H9 (cell line): ENCODE results near the gene CTCFL. TPM values are rescaled to one million over a fixed set of nuclear protein-coding genes. Genes with fewer than 3 reads are reported as not detected.

Source experiments
- DNase-seq: peaks from one replicate; pipeline ENCODE4 v3.0.0-alpha.2; 2017
- H2AFZ ChIP-seq: one replicate; pipeline ENCODE4 v1.6.1; 2013; ENCODE audit warnings: mild to moderate bottlenecking, low read length, control low read depth, moderate library complexity
- H2AK5ac ChIP-seq: 2 replicates; pipeline ENCODE4 v1.6.1; 2013; ENCODE audit warnings: low read length, control low read depth, mixed read lengths; ENCODE audit not compliant: insufficient read length
- H2BK120ac ChIP-seq: one replicate; pipeline ENCODE4 v1.6.1; 2013; ENCODE audit warnings: low read depth, mild to moderate bottlenecking, low read length, control low read depth, inconsistent platforms; ENCODE audit not compliant: poor library complexity, severe bottlenecking
- H2BK12ac ChIP-seq: 2 replicates; pipeline ENCODE4 v1.6.1; 2013; ENCODE audit warnings: low read length, control low read depth, mixed read lengths, low read depth; ENCODE audit not compliant: insufficient read length
- H2BK15ac ChIP-seq: 2 replicates; pipeline ENCODE4 v1.6.1; 2013; ENCODE audit warnings: low read depth, low read length, control low read depth
- H2BK20ac ChIP-seq: one replicate; pipeline ENCODE4 v1.6.1; 2013; ENCODE audit warnings: low read depth, mild to moderate bottlenecking, low read length, control low read depth, inconsistent platforms; ENCODE audit not compliant: poor library complexity, severe bottlenecking
- H2BK5ac ChIP-seq: 2 replicates; pipeline ENCODE4 v1.6.1; 2013; ENCODE audit warnings: low read length, control low read depth, mixed read lengths; ENCODE audit not compliant: insufficient read length
- H3K14ac ChIP-seq: 2 replicates; pipeline ENCODE4 v1.6.1; 2013; ENCODE audit warnings: low read length, control low read depth; ENCODE audit not compliant: insufficient read depth
- H3K18ac ChIP-seq: 2 replicates; pipeline ENCODE4 v1.6.1; 2013; ENCODE audit warnings: low read depth, mild to moderate bottlenecking, mixed read lengths, low read length, control low read depth; ENCODE audit not compliant: insufficient read length
- H3K23ac ChIP-seq: 2 replicates; pipeline ENCODE4 v1.6.1; 2013; ENCODE audit warnings: low read length, control low read depth, mixed read lengths, low read depth; ENCODE audit not compliant: insufficient read length
- H3K23me2 ChIP-seq: 2 replicates; pipeline ENCODE4 v1.6.1; 2013; ENCODE audit warnings: low read depth, mild to moderate bottlenecking, mixed read lengths, low read length, control low read depth; ENCODE audit not compliant: insufficient read length, poor library complexity, severe bottlenecking
- H3K27ac ChIP-seq: 2 replicates; pipeline ENCODE4 v1.5.1; 2013; ENCODE audit warnings: low read length, control low read depth, mixed read lengths, low read depth; ENCODE audit not compliant: insufficient read length
- H3K27me3 ChIP-seq: 2 replicates; pipeline ENCODE4 v1.6.1; 2013; ENCODE audit warnings: low read length, control low read depth, inconsistent platforms; ENCODE audit not compliant: insufficient read depth
- H3K4ac ChIP-seq: 2 replicates; pipeline ENCODE4 v1.6.1; 2013; ENCODE audit warnings: low read depth, mild to moderate bottlenecking, control low read depth, inconsistent platforms, low read length, moderate library complexity
- H3K4me1 ChIP-seq: 2 replicates; pipeline ENCODE4 v1.6.1; 2013; ENCODE audit warnings: low read length, control low read depth, inconsistent platforms; ENCODE audit not compliant: insufficient read depth
- H3K4me2 ChIP-seq: 2 replicates; pipeline ENCODE4 v1.6.1; 2013; ENCODE audit warnings: low read length, control low read depth, mixed read lengths; ENCODE audit not compliant: insufficient read length, insufficient read depth
- H3K56ac ChIP-seq: 2 replicates; pipeline ENCODE4 v1.6.1; 2013; ENCODE audit warnings: low read depth, mild to moderate bottlenecking, mixed read lengths, low read length, control low read depth; ENCODE audit not compliant: insufficient read length
- H3K79me1 ChIP-seq: 2 replicates; pipeline ENCODE4 v1.6.1; 2013; ENCODE audit warnings: low read depth, mild to moderate bottlenecking, moderate library complexity, low read length, control low read depth, inconsistent platforms; ENCODE audit not compliant: insufficient read depth, poor library complexity, severe bottlenecking
- H3K79me2 ChIP-seq: 2 replicates; pipeline ENCODE4 v1.6.1; 2013; ENCODE audit warnings: low read length, control low read depth, inconsistent platforms; ENCODE audit not compliant: insufficient read depth
- H3K9ac ChIP-seq: 2 replicates; pipeline ENCODE4 v1.6.1; 2013; ENCODE audit warnings: low read length, control low read depth, mixed read lengths; ENCODE audit not compliant: insufficient read length; ENCODE audit errors: extremely low read depth
- H3K9me3 ChIP-seq: one replicate; pipeline ENCODE4 v1.6.1; 2013; ENCODE audit warnings: low read depth, low read length, inconsistent platforms; ENCODE audit not compliant: control insufficient read depth
- H3T11ph ChIP-seq: one replicate; pipeline ENCODE4 v1.6.1; 2013; ENCODE audit warnings: mild to moderate bottlenecking, low read length, control low read depth, inconsistent platforms
- H4K20me1 ChIP-seq: one replicate; pipeline ENCODE4 v1.6.1; 2013; ENCODE audit not compliant: control insufficient read depth, insufficient read length, insufficient read depth
- H4K5ac ChIP-seq: 2 replicates; pipeline ENCODE4 v1.6.1; 2013; ENCODE audit warnings: low read depth, mild to moderate bottlenecking, mixed read lengths, low read length, control low read depth; ENCODE audit not compliant: insufficient read length
- H4K8ac ChIP-seq: replicated peaks from 2 replicates; pipeline ENCODE4 v1.6.1; 2013; ENCODE audit warnings: low read length, control low read depth, mixed read lengths, low read depth; ENCODE audit not compliant: insufficient read length
- H4K91ac ChIP-seq: 2 replicates; pipeline ENCODE4 v1.6.1; 2013; ENCODE audit warnings: low read depth, mild to moderate bottlenecking, moderate library complexity, mixed read lengths, low read length, control low read depth; ENCODE audit not compliant: insufficient read length
- H3K27ac Mint-ChIP-seq, 3 experiments: 2 replicates in 2 of 3; 3 replicates in 1 of 3; pipeline ENCODE4 v1.8.0; 2020 to 2021; ENCODE audit warnings: mixed read lengths in 3 of 3, mild to moderate bottlenecking in 1 of 3, moderate library complexity in 1 of 3
- H3K27me3 Mint-ChIP-seq: 2 replicates; pipeline ENCODE4 v1.8.0; 2021; ENCODE audit warnings: low read depth, mild to moderate bottlenecking, moderate library complexity, mixed read lengths
- H3K36me3 Mint-ChIP-seq, 3 experiments: 2 replicates in 2 of 3; 3 replicates in 1 of 3; pipeline ENCODE4 v1.8.0; 2020 to 2021; ENCODE audit warnings: low read depth in 3 of 3, mixed read lengths in 3 of 3; ENCODE audit not compliant: insufficient read depth in 1 of 3
- H3K4me1 Mint-ChIP-seq, 2 experiments: 2 replicates each; pipeline ENCODE4 v1.8.0; 2020; ENCODE audit warnings: mixed read lengths in 2 of 2
- H3K4me3 Mint-ChIP-seq, 2 experiments: 2 replicates in 1 of 2; 3 replicates in 1 of 2; pipeline ENCODE4 v1.8.0; 2020 to 2021; ENCODE audit warnings: mild to moderate bottlenecking in 2 of 2, mixed read lengths in 2 of 2, moderate library complexity in 1 of 2
- H3K9me3 Mint-ChIP-seq, 2 experiments: 2 replicates in 1 of 2; 3 replicates in 1 of 2; pipeline ENCODE4 v1.8.0; 2020; ENCODE audit warnings: mild to moderate bottlenecking in 2 of 2, mixed read lengths in 2 of 2, moderate library complexity in 1 of 2
- WGBS: extraction: QIAGEN DNeasy Blood & Tissue Kit; methylation state at CpG from one replicate; pipeline ENCODE4 v1.1.7; 2013; ENCODE audit warnings: missing lambda C conversion rate, low lambda C conversion rate, mixed read lengths; ENCODE audit not compliant: insufficient read length; ENCODE audit errors: extremely low coverage; 5-methylcytosine and 5-hydroxymethylcytosine counted together
- total RNA-seq: library from RNA; stranded (reverse); gene quantifications from 2 replicates; pipeline ENCODE4 v1.2.1, GENCODE V29; 2021
- TF ChIP-seq, protein P1 (sequence below): fragments of 200-600 bp; sonication (generic); conservative IDR thresholded peaks from 3 replicates; pipeline ENCODE4 v1.8.0; 2021; ENCODE audit warnings: antibody characterized with exemption, mild to moderate bottlenecking

The CTCFL gene
- total RNA-seq, 1 experiment from 2014 or later: 0.90 TPM

DNA sequence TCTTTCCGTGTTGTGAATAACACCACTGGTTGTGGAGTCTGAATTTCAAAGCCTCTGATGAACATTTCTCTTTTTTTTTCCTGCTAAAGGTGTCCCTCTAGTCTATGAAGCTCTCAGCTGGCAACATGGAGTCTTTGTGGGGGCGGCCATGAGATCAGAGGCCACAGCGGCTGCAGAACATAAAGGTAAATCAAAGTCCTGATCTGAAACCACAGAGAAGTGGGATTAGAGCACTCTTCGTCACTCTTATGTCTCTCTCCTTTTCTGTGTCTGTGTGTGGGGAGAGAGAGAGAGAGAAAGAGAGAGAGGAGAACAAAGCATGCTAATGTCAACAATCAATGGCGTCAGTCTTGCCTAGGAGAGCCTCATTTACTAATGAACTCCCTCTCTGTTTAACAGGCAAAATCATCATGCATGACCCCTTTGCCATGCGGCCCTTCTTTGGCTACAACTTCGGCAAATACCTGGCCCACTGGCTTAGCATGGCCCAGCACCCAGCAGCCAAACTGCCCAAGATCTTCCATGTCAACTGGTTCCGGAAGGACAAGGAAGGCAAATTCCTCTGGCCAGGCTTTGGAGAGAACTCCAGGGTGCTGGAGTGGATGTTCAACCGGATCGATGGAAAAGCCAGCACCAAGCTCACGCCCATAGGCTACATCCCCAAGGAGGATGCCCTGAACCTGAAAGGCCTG lies 40.2 kb upstream of the CTCFL start:
- Histone ChIP-seq H3K23ac (no peak overlapping the region), H2BK12ac (no peak overlapping the region), H2AK5ac (no peak overlapping the region), H3K4ac (no peak overlapping the region), H3K27me3 (no peaks in the 10 kb centered on the region), H2BK15ac (no peak overlapping the region), H3K18ac (no peak overlapping the region), H3K4me2 (no peak overlapping the region), H2AFZ (no peak overlapping the region), H3T11ph (no peak overlapping the region), H2BK20ac (no peak overlapping the region), H3K9me3 (no peaks in the 10 kb centered on the region), H4K5ac (no peak overlapping the region), H2BK5ac (no peak overlapping the region), H4K20me1 (no peaks in the 10 kb centered on the region), H3K14ac (no peak overlapping the region), H3K23me2 (no peaks in the 10 kb centered on the region), H2BK120ac (no peak overlapping the region), H3K27ac (no peak overlapping the region), H3K56ac (no peak overlapping the region), H3K9ac (no peak overlapping the region), H4K91ac (no peak overlapping the region), H3K79me1 (no peaks in the 10 kb centered on the region), H3K4me1 (no peaks in the 10 kb centered on the region), H3K79me2 (no peaks in the 10 kb centered on the region), H4K8ac (no peak overlapping the region)
- Mint-ChIP-seq H3K4me1 (no peaks in the 10 kb centered on the region), H3K36me3 (no peaks in the 10 kb centered on the region), H3K27ac (no peak overlapping the region), H3K27me3 (peaks cover 15% of the 10 kb centered on the region), H3K4me3 (no peak overlapping the region), H3K9me3 (no peaks in the 10 kb centered on the region)
- TF ChIP-seq, protein P1, sequence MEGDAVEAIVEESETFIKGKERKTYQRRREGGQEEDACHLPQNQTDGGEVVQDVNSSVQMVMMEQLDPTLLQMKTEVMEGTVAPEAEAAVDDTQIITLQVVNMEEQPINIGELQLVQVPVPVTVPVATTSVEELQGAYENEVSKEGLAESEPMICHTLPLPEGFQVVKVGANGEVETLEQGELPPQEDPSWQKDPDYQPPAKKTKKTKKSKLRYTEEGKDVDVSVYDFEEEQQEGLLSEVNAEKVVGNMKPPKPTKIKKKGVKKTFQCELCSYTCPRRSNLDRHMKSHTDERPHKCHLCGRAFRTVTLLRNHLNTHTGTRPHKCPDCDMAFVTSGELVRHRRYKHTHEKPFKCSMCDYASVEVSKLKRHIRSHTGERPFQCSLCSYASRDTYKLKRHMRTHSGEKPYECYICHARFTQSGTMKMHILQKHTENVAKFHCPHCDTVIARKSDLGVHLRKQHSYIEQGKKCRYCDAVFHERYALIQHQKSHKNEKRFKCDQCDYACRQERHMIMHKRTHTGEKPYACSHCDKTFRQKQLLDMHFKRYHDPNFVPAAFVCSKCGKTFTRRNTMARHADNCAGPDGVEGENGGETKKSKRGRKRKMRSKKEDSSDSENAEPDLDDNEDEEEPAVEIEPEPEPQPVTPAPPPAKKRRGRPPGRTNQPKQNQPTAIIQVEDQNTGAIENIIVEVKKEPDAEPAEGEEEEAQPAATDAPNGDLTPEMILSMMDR: no peak
- no CpG with 5 or more reads among the region's 11 CpGs for WGBS
- no peak for DNase-seq
